Adrenal gland (tissue), 5 donors: ENCODE results near the gene EFNA1.

Source experiments
- CTCF ChIP-seq, 6 experiments: fragments of 450-650 bp in 4 of 6; fragments of 200-600 bp in 2 of 6; sonication (generic) in 1 of 6; IDR thresholded peaks; 1 replicate in 5 of 6; 2 replicates in 1 of 6; pipeline versions ENCODE4 v1.5.1 to v1.8.0; 2016 to 2021; ENCODE audit warnings: antibody characterized with exemption in 6 of 6, mild to moderate bottlenecking in 2 of 6, moderate library complexity in 1 of 6
- POLR2A ChIP-seq, 2 donors: fragments of 450-650 bp; IDR thresholded peaks; one replicate each; pipeline ENCODE4 v1.6.1; 2017; ENCODE audit warnings: antibody characterized with exemption in 2 of 2, mild to moderate bottlenecking in 2 of 2, moderate library complexity in 1 of 2
- donor health status: DM: no; HTN: no; CAD: no.

DNA sequence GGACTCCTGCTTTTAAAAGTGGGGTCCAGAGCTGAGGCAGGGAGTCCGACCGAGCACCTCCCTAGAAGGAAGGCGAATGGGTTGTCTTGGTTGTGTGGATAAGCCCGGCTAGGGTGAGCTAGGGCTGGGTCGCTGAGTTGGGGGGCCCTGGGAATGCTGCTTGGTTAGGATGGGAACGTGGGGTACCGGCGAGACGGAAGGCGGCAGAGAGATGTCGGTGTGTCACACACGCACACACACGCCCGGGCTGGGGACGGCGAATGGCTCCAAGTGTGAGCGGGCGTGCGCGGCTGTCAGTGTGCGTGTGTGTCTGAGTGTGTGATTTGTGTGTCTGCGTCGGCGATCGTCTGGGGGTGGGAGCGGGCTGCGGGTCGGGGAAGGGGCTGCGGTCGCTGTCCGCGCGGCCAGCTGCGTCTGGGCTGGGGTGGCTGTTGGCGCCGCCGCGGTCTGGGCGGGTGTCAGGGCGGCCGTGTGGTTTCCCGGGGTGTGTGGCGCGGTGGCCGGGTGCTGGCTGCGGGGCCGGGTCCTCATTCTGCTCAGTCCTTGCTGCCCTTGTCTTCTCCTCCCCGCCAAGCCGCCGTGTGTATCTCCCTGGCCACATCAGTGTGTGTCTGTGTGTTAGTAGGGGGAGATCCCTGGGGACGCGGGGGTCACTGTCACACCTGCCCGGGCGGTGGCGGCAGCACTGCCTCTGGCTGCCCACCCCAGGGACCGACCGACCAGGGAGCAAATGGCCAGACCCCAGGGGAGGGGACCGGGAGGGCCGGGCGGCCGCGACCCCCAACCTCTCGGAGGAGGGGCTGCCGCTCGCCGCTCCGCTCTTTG is 48.0 kb upstream of the EFNA1 start:
- TF ChIP-seq CTCF (IDR thresholded peaks at IDR 0.05) (no peak), POLR2A (IDR thresholded peaks at IDR 0.05) (no peak)
